NCI-H1105 treated with DMSO at 0.1 percent for 48 hours (cell line): ENCODE measurements around the gene VTI1A.
"Not testable (repeated sequence)": the region's sequence is repeated elsewhere in the genome, so short reads cannot be mapped to it uniquely, and the experiment has no call there.

Experiments
- DNase-seq: peaks from one replicate; lab custom pipeline; 2025; lab: John Stamatoyannopoulos, UW

Gene VTI1A

GRCh38 chr10:112507046-112507445, 60.0 kb downstream of the VTI1A start:
- no peak for DNase-seq

GRCh38 chr10:112507988-112508387, 61.0 kb downstream of the VTI1A start:
- no peak for DNase-seq

- no peak for DNase-seq
These were observed 62.7 kb downstream of the VTI1A start for GRCh38 chr10:112509558-112510291.

GRCh38 chr10:112510384-112510783, 63.4 kb downstream of the VTI1A start:
- DNase-seq: no peak

GRCh38 chr10:112512294-112512693, 65.3 kb downstream of the VTI1A start:
- no peak for DNase-seq

- no peak for DNase-seq
These were observed 68.1 kb downstream of the VTI1A start for GRCh38 chr10:112515126-112515525.

GRCh38 chr10:112515852-112516251, 68.8 kb downstream of the VTI1A start:
- no peak for DNase-seq

- DNase-seq: no peak
These were observed 70.4 kb downstream of the VTI1A start for GRCh38 chr10:112517451-112517862.

GRCh38 chr10:112519133-112519761, 72.2 kb downstream of the VTI1A start:
- DNase-seq: no peak

- no peak for DNase-seq
These were observed 73.9 kb downstream of the VTI1A start for GRCh38 chr10:112520914-112521313.

GRCh38 chr10:112524641-112525040, 77.6 kb downstream of the VTI1A start:
- DNase-seq: no peak

- DNase-seq: no peak
These were observed 78.2 kb downstream of the VTI1A start for GRCh38 chr10:112525200-112525599.

GRCh38 chr10:112526139-112526538, 79.1 kb downstream of the VTI1A start:
- no peak for DNase-seq

GRCh38 chr10:112526906-112527305, 79.9 kb downstream of the VTI1A start:
- no peak for DNase-seq

GRCh38 chr10:112528235-112528634, 81.2 kb downstream of the VTI1A start:
- DNase-seq: no peak

GRCh38 chr10:112531421-112531820, 84.4 kb downstream of the VTI1A start:
- DNase-seq: no peak

GRCh38 chr10:112532189-112532588, 85.2 kb downstream of the VTI1A start:
- DNase-seq: no peak

GRCh38 chr10:112532956-112533355, 85.9 kb downstream of the VTI1A start:
- no peak for DNase-seq

GRCh38 chr10:112533916-112534315, 86.9 kb downstream of the VTI1A start:
- no peak for DNase-seq

GRCh38 chr10:112535531-112535951, 88.5 kb downstream of the VTI1A start:
- DNase-seq: no peak

- no peak for DNase-seq
These were observed 89.6 kb downstream of the VTI1A start for GRCh38 chr10:112536663-112537062.

- no peak for DNase-seq
These were observed 91.2 kb downstream of the VTI1A start for GRCh38 chr10:112538168-112538567.

- peak; percentile 77 for DNase-seq
These were observed 92.3 kb downstream of the VTI1A start for GRCh38 chr10:112539340-112539739.

- DNase-seq: not testable (repeated sequence)
These were observed 95.8 kb downstream of the VTI1A start for GRCh38 chr10:112542823-112543222.
